Gastroesophageal sphincter (tissue), 4 donors: ENCODE results near the gene IZUMO4. TPM values are rescaled to one million over a fixed set of nuclear protein-coding genes. Genes with fewer than 3 reads are reported as not detected.

Experiments
- ATAC-seq: fragments of 150-250 bp; one replicate; pipeline ENCODE4 v1.9.1; 2016; ENCODE audit warnings: mild to moderate bottlenecking, moderate library complexity
- H3K27ac ChIP-seq, 4 donors: fragments of 200-600 bp; sonication (generic) in 3 of 4; 1 replicate in 3 of 4; 2 replicates in 1 of 4; pipeline ENCODE4 v1.5.1; 2016 to 2019
- H3K27me3 ChIP-seq: fragments of 200-600 bp; sonication (generic); one replicate; pipeline ENCODE4 v1.5.1; 2019
- H3K36me3 ChIP-seq, 2 donors: fragments of 200-600 bp; sonication (generic); one replicate each; pipeline ENCODE4 v1.5.1; 2019; ENCODE audit warnings: control low read depth in 1 of 2
- H3K4me1 ChIP-seq, 3 donors: fragments of 200-600 bp; sonication (generic); 1 replicate in 2 of 3; 2 replicates in 1 of 3; pipeline ENCODE4 v1.5.1; 2016 to 2019; ENCODE audit warnings: control low read depth in 2 of 3
- H3K4me3 ChIP-seq, 2 donors: fragments of 200-600 bp; sonication (generic); one replicate each; pipeline ENCODE4 v1.5.1; 2019; ENCODE audit warnings: mild to moderate bottlenecking in 1 of 2, moderate library complexity in 1 of 2
- H3K9me3 ChIP-seq, 3 donors: fragments of 200-600 bp; sonication (generic); one replicate each; pipeline ENCODE4 v1.5.1; 2017 to 2019; ENCODE audit warnings: control low read depth in 2 of 3
- EP300 ChIP-seq: sonication (generic); formaldehyde crosslinking; IDR thresholded peaks from one replicate; pipeline ENCODE4 v1.6.1; 2017; ENCODE audit warnings: antibody characterized with exemption, mild to moderate bottlenecking
- POLR2A ChIP-seq, 2 donors: fragments of 450-650 bp; IDR thresholded peaks; one replicate each; pipeline ENCODE4 v1.6.1; 2017; ENCODE audit warnings: antibody characterized with exemption in 2 of 2, mild to moderate bottlenecking in 2 of 2, moderate library complexity in 1 of 2
- POLR2AphosphoS5 ChIP-seq: sonication (generic); formaldehyde crosslinking; IDR thresholded peaks from one replicate; pipeline ENCODE4 v1.6.1; 2017; ENCODE audit warnings: antibody characterized with exemption
- WGBS, 2 donors: methylation state at CpG; one replicate each; pipeline ENCODE4 v1.1.5; 2018; ENCODE audit warnings: low coverage in 1 of 2; 5-methylcytosine and 5-hydroxymethylcytosine counted together
- total RNA-seq, 4 donors: library from RNA; depleted of rRNA; stranded (reverse); fragments of >200 nt; gene quantifications; one replicate each; pipeline ENCODE4 v1.1.0, GENCODE V29; 2016
- TF ChIP-seq, protein P1 (sequence below), 4 experiments: fragments of 200-600 bp in 2 of 4; fragments of 450-650 bp in 2 of 4; sonication (generic) in 1 of 4; IDR thresholded peaks; one replicate each; pipeline ENCODE4 v1.5.1; 2017 to 2019; ENCODE audit warnings: antibody characterized with exemption in 4 of 4, mild to moderate bottlenecking in 2 of 4, moderate library complexity in 2 of 4

The IZUMO4 gene
- total RNA-seq, 4 donors from 2014 or later, result 2.4 to 17.3 (median 4.3) TPM

DNA sequence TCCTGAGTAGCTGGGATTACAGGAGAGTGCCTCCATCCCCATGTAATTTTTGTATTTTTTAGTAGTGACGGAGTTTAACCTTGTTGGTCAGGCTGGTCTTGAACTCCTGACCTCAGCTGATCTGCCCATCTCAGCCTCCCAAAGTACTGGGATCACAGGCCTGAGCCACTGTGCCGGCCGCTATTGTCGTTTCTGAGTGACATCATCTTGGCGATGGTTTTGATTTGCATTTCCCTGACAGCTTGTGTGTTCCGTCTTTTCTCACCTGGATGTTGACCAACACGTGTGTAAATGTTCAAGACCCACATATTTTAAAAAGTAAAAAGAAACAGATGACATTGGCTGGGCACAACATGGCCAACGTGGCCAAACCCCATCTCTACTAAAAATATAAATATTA is 32.9 kb upstream of the IZUMO4 start:
- Histone ChIP-seq H3K27ac (peak overlapping the region in 2 of 4 donors; percentile 71 to 77), H3K9me3 (no peaks in the 10 kb centered on the region), H3K4me1 (peaks cover 0 to 62% (median 34%) of the 10 kb centered on the region in 3 donors), H3K4me3 (no peak overlapping the region), H3K27me3 (no peaks in the 10 kb centered on the region), H3K36me3 (no peaks in the 10 kb centered on the region)
- no peak for ATAC-seq
- TF ChIP-seq EP300, result no peak
- WGBS, 2 donors, result 82 to 86% methylated on average over 3 to 8 of the region's 8 CpGs

DNA sequence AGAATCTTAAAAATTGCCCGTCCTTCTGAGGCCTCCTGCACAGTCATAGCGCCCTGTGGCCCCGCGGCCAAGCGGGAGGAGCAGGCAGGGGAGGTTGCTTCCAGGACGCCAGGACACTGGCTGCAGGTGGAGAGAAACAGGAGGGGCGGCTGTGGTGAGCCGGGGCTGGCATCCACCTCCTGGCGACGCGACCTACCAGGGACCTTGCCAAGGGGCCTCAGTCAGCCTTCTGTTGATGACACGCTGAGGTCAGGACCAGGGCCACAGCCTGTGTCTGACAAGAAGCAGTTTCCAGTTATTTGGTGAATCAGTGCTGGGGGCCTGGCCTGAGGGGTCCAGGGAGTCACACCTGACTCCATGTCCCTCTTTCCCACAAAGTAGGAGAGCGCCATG is 32.3 kb upstream of the IZUMO4 start:
- Histone ChIP-seq H3K36me3 (no peaks in the 10 kb centered on the region), H3K4me1 (peaks cover 0 to 60% (median 30%) of the 10 kb centered on the region in 3 donors), H3K9me3 (no peaks in the 10 kb centered on the region), H3K27me3 (no peaks in the 10 kb centered on the region), H3K4me3 (peak overlapping the region in 1 of 2 donors; percentile 1), H3K27ac (peak overlapping the region in 3 of 4 donors; percentile 71 to 77 (median 71))
- WGBS, 2 donors, result 57 to 64% methylated on average over 2 to 6 of the region's 13 CpGs
- TF ChIP-seq POLR2AphosphoS5 (no peak), EP300 (no peak), POLR2A (IDR thresholded peaks at IDR 0.05) (no peak)
- TF ChIP-seq, protein P1, sequence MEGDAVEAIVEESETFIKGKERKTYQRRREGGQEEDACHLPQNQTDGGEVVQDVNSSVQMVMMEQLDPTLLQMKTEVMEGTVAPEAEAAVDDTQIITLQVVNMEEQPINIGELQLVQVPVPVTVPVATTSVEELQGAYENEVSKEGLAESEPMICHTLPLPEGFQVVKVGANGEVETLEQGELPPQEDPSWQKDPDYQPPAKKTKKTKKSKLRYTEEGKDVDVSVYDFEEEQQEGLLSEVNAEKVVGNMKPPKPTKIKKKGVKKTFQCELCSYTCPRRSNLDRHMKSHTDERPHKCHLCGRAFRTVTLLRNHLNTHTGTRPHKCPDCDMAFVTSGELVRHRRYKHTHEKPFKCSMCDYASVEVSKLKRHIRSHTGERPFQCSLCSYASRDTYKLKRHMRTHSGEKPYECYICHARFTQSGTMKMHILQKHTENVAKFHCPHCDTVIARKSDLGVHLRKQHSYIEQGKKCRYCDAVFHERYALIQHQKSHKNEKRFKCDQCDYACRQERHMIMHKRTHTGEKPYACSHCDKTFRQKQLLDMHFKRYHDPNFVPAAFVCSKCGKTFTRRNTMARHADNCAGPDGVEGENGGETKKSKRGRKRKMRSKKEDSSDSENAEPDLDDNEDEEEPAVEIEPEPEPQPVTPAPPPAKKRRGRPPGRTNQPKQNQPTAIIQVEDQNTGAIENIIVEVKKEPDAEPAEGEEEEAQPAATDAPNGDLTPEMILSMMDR (IDR thresholded peaks at IDR 0.05), result no peak
- ATAC-seq, result no peak

DNA sequence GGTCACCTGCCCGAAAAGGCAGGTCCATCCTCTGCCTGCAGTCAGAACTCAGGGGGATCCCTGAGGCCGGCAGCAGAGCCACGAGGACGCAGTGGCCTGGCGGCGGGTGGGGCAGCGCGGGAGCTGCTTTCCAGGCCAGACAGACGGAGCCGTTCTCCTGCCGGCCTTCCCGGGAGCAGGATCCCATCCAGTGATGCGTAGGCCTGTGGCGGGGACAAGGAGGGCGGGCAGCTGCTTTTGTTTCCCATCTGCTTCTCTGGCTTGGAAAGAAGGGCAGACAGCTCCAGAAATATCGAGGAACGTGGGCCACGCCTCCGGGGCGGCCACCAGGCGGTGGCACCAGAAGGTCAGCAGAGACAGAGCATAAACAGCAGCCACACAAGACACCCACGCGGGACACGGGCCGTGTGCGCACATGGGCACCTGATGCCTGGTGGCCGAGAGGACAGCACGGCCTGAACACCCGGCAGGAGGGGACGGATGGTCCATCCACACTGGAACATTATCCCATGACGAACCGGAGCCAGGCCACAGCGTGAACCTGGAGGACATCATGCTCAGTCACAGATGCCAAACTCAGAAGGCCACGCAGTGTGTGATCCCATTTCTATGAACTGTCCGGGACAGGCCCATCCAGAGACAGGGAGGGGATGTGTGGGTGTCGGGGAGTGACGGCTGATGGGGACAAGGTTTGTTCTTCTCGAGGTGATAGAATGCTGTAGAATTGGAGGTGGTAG is 31.8 kb upstream of the IZUMO4 start:
- Histone ChIP-seq H3K9me3 (no peaks in the 10 kb centered on the region), H3K27me3 (no peaks in the 10 kb centered on the region), H3K36me3 (no peaks in the 10 kb centered on the region), H3K27ac (peak overlapping the region in 3 of 4 donors; percentile 71 to 77 (median 71)), H3K4me3 (peak overlapping the region in 1 of 2 donors; percentile 1), H3K4me1 (peaks cover 0 to 60% (median 27%) of the 10 kb centered on the region in 3 donors)
- 63 to 88% methylated on average over 3 to 7 of the region's 38 CpGs for WGBS, 2 donors
- no peak for TF ChIP-seq POLR2A (IDR thresholded peaks at IDR 0.05)
- TF ChIP-seq POLR2AphosphoS5, result no peak
- TF ChIP-seq EP300, result peak; percentile 20
- TF ChIP-seq, protein P1 (IDR thresholded peaks at IDR 0.05), result peak in 1 of 4 experiments; percentile 2
- ATAC-seq, result no peak

DNA sequence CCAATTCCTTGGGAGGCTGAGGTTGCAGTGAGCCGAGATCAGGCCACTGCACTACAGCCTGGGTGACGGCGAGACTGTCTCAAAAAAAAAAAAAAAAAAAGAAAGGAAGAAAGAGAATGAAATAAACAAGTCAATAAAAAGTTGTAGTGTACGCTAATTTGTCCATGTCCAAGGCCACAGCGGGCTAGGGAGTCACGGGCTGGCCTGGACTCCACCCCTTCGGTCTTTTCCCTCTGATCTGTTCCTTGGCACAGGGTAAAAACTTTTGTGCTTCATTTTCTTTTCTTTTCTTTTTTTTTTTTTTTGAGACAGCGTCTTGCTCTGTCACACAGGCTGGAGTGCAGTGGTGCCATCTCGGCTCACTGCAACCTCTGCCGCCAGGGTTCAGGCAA is 26.3 kb upstream of the IZUMO4 start:
- H3K27ac ChIP-seq, result peak overlapping the region in 2 of 4 donors; percentile 59 to 61
- peaks cover 0 to 24% (median 5%) of the 10 kb centered on the region in 3 donors for H3K4me1 ChIP-seq
- TF ChIP-seq POLR2AphosphoS5 (no peak), EP300 (no peak), POLR2A (IDR thresholded peaks at IDR 0.05) (no peak)
- TF ChIP-seq, protein P1 (IDR thresholded peaks at IDR 0.05), result no peak
- ATAC-seq, result no peak
- WGBS, 2 donors, result 77 to 88% methylated on average over 7 to 8 of the region's 10 CpGs
- H3K4me3 ChIP-seq, result no peak overlapping the region
- H3K27me3 ChIP-seq, result no peaks in the 10 kb centered on the region
- peaks cover 0 to 47% of the 10 kb centered on the region in 2 donors for H3K36me3 ChIP-seq
- H3K9me3 ChIP-seq, result no peaks in the 10 kb centered on the region

DNA sequence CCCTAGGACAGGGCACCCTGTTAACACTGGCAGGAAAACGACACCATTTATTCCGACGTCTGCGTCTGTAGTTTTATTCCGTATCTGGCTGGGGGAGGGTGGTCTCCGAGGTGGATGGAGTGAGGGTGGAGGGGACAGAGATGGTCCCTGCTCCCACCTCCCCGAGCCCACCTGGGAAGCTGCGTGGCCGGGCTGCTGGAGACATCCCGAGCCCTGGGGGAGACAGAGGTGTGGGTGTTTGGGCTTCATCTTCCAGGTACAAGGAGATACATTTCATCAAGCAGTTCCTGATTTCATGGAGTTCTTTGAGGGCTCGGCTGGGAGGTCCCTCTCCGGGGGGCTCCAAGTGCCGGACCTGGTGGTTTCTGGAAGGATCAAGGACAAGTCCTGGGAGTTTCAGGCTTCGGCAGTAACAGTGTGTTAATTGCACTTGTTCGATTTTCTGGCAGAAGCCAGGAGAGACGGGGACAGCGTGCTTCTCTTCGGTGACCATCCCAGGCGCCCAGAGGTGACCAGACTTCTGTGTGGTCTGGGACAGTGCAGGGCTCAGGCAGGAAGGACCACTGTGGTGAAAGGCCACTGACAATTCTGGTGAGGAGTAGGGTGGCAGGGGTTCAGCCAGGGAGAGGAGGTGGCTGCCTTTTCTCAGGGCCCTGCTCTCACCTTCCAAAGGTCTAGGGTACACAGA is 25.6 kb upstream of the IZUMO4 start:
- Histone ChIP-seq H3K27ac (peak overlapping the region in 1 of 4 donors; percentile 27), H3K4me1 (peaks cover 0 to 23% (median 5%) of the 10 kb centered on the region in 3 donors), H3K27me3 (no peaks in the 10 kb centered on the region), H3K9me3 (no peaks in the 10 kb centered on the region), H3K4me3 (no peak overlapping the region), H3K36me3 (peaks cover 0 to 54% of the 10 kb centered on the region in 2 donors)
- no peak for ATAC-seq
- TF ChIP-seq EP300 (no peak), POLR2A (IDR thresholded peaks at IDR 0.05) (no peak), POLR2AphosphoS5 (no peak)
- TF ChIP-seq, protein P1 (IDR thresholded peaks at IDR 0.05), result no peak
- WGBS, 2 donors, result 69% methylated on average over 5 of the region's 19 CpGs; no CpG with 5 or more reads in 1 of the 2 donors
